ENCODE results near the gene MXI1. TPM values are rescaled to one million over a fixed set of nuclear protein-coding genes. Genes with fewer than 3 reads are reported as not detected.
"Not testable (repeated sequence)": the region's sequence is repeated elsewhere in the genome, so short reads cannot be mapped to it uniquely, and the experiment has no call there.

Gene MXI1
- total RNA-seq, 1 experiment from 2014 or later: 17.3 TPM

- H3K36me3 ChIP-seq (ENCODE audit: insufficient read depth, low read length, poor library complexity, severe bottlenecking): no peaks in the 10 kb centered on the region
- POLR2A ChIA-PET (ENCODE audit: low non-redundant PET): no interaction called here
- H3K27me3 ChIP-seq (replicated peaks; ENCODE audit: insufficient read depth, low read depth, low read length, poor library complexity): no peaks in the 10 kb centered on the region
- no peaks in the 10 kb centered on the region for H3K9me3 ChIP-seq (ENCODE audit: low read depth, low read length, poor library complexity, severe bottlenecking)
- CTCF ChIA-PET: interaction anchor here (0.5 kb wide), 1 partner anchor 328 kb away, joined by 4 read pairs; no protein-coding TSS in a partner anchor
- intact Hi-C loops (cut with micrococcal nuclease; ENCODE audit: unreplicated experiment): no loop called here
- no TSS peak for BruUV-seq (replicated peaks)
- no peaks in the 10 kb centered on the region for H3K4me1 ChIP-seq (ENCODE audit: insufficient read depth, low read length, poor library complexity, severe bottlenecking)
- no peak for TF ChIP-seq CTCF (conservative IDR thresholded peaks at IDR 0.05; ENCODE audit: low read depth, low read length)
- no peak for TF ChIP-seq EZH2 (IDR thresholded peaks at IDR 0.05; ENCODE audit: borderline replicate concordance, low read depth, low read length, poor library complexity, severe bottlenecking)
- H3K27ac ChIP-seq (ENCODE audit: low read depth, low read length, poor library complexity, severe bottlenecking): no peak overlapping the region
- H3K4me3 ChIP-seq (ENCODE audit: low read depth, low read length, poor library complexity, severe bottlenecking): no peak overlapping the region
- no peak for DNase-seq (ENCODE audit: low spot score)
Measured at GRCh38 chr10:110181911-110182310, 25.5 kb upstream of the MXI1 start.

- BruUV-seq (replicated peaks): no TSS peak
- no peak for TF ChIP-seq CTCF (conservative IDR thresholded peaks at IDR 0.05; ENCODE audit: low read depth, low read length)
- TF ChIP-seq EZH2 (IDR thresholded peaks at IDR 0.05; ENCODE audit: borderline replicate concordance, low read depth, low read length, poor library complexity, severe bottlenecking): no peak
- CTCF ChIA-PET: no interaction called here
Measured at GRCh38 chr10:110184398-110184797, 23.0 kb upstream of the MXI1 start.

GRCh38 chr10:110185646-110186182, 21.7 kb upstream of the MXI1 start:
- H3K36me3 ChIP-seq (ENCODE audit: insufficient read depth, low read length, poor library complexity, severe bottlenecking); POLR2A ChIA-PET (ENCODE audit: low non-redundant PET); H3K27me3 ChIP-seq (replicated peaks; ENCODE audit: insufficient read depth, low read depth, low read length, poor library complexity); DNase-seq (ENCODE audit: low spot score); H3K27ac ChIP-seq (ENCODE audit: low read depth, low read length, poor library complexity, severe bottlenecking); CTCF ChIA-PET; H3K4me3 ChIP-seq (ENCODE audit: low read depth, low read length, poor library complexity, severe bottlenecking); intact Hi-C loops (cut with micrococcal nuclease; ENCODE audit: unreplicated experiment); BruUV-seq (replicated peaks); H3K9me3 ChIP-seq (ENCODE audit: low read depth, low read length, poor library complexity, severe bottlenecking); H3K4me1 ChIP-seq (ENCODE audit: insufficient read depth, low read length, poor library complexity, severe bottlenecking): not testable (repeated sequence)

More at GRCh38 chr10:110184398-110184797, 23.0 kb upstream of the MXI1 start:
- intact Hi-C loops (cut with micrococcal nuclease; ENCODE audit: unreplicated experiment): no loop called here
- Histone ChIP-seq H3K27me3 (replicated peaks; ENCODE audit: insufficient read depth, low read depth, low read length, poor library complexity) (no peaks in the 10 kb centered on the region), H3K27ac (ENCODE audit: low read depth, low read length, poor library complexity, severe bottlenecking) (no peak overlapping the region), H3K9me3 (ENCODE audit: low read depth, low read length, poor library complexity, severe bottlenecking) (no peaks in the 10 kb centered on the region), H3K4me1 (ENCODE audit: insufficient read depth, low read length, poor library complexity, severe bottlenecking) (no peaks in the 10 kb centered on the region), H3K4me3 (ENCODE audit: low read depth, low read length, poor library complexity, severe bottlenecking) (no peak overlapping the region), H3K36me3 (ENCODE audit: insufficient read depth, low read length, poor library complexity, severe bottlenecking) (no peaks in the 10 kb centered on the region)
- POLR2A ChIA-PET (ENCODE audit: low non-redundant PET): no interaction called here
- DNase-seq (ENCODE audit: low spot score): no peak

GRCh38 chr10:110190170-110190569, 17.2 kb upstream of the MXI1 start:
- TF ChIP-seq EZH2 (IDR thresholded peaks at IDR 0.05; ENCODE audit: borderline replicate concordance, low read depth, low read length, poor library complexity, severe bottlenecking) (no peak), CTCF (conservative IDR thresholded peaks at IDR 0.05; ENCODE audit: low read depth, low read length) (no peak)
- intact Hi-C loops (cut with micrococcal nuclease; ENCODE audit: unreplicated experiment): no loop called here
- no peak for DNase-seq (ENCODE audit: low spot score)
- BruUV-seq (replicated peaks): no TSS peak
- no peaks in the 10 kb centered on the region for H3K27me3 ChIP-seq (replicated peaks; ENCODE audit: insufficient read depth, low read depth, low read length, poor library complexity)
- H3K4me1 ChIP-seq (ENCODE audit: insufficient read depth, low read length, poor library complexity, severe bottlenecking): no peaks in the 10 kb centered on the region
- no peaks in the 10 kb centered on the region for H3K9me3 ChIP-seq (ENCODE audit: low read depth, low read length, poor library complexity, severe bottlenecking)
- H3K27ac ChIP-seq (ENCODE audit: low read depth, low read length, poor library complexity, severe bottlenecking): no peak overlapping the region
- H3K4me3 ChIP-seq (ENCODE audit: low read depth, low read length, poor library complexity, severe bottlenecking): no peak overlapping the region
- H3K36me3 ChIP-seq (ENCODE audit: insufficient read depth, low read length, poor library complexity, severe bottlenecking): no peaks in the 10 kb centered on the region
- ChIA-PET POLR2A (ENCODE audit: low non-redundant PET) (no interaction called here), CTCF (no interaction called here)
